GM23248 (cell line): ENCODE results near the gene ACER3.

ENCODE experiments used
- EZH2 ChIP-seq: fragments of 200-600 bp; sonication (generic); IDR thresholded peaks from 2 replicates; pipeline ENCODE4 v1.6.1; 2018; ENCODE audit warnings: antibody characterized with exemption, mild to moderate bottlenecking; ENCODE audit not compliant: insufficient read depth, poor library complexity, severe bottlenecking
- EZH2phosphoT487 ChIP-seq: fragments of 200-600 bp; sonication (generic); IDR thresholded peaks from 2 replicates; pipeline ENCODE4 v1.6.1; 2018; ENCODE audit warnings: antibody characterized with exemption, moderate library complexity, mild to moderate bottlenecking, low read depth; ENCODE audit not compliant: insufficient read depth

DNA sequence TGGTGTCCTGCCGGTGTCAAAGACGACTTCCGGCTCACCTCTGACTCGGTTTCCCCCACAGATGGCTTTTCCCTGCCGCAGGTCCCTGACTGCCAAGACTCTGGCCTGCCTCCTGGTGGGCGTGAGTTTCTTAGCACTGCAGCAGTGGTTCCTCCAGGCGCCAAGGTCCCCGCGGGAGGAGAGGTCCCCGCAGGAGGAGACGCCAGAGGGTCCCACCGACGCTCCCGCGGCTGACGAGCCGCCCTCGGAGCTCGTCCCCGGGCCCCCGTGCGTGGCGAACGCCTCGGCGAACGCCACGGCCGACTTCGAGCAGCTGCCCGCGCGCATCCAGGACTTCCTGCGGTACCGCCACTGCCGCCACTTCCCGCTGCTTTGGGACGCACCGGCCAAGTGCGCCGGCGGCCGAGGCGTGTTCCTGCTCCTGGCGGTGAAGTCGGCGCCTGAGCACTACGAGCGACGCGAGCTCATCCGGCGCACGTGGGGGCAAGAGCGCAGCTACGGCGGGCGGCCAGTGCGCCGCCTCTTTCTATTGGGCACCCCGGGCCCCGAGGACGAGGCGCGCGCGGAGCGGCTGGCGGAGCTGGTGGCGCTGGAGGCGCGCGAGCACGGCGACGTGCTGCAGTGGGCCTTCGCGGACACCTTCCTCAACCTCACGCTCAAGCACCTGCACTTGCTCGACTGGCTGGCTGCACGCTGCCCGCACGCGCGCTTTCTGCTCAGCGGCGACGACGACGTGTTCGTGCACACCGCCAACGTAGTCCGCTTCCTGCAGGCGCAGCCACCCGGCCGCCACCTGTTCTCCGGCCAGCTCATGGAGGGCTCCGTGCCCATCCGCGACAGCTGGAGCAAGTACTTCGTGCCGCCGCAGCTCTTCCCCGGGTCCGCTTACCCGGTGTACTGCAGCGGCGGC, 179.0 kb downstream of the ACER3 start:
- no peak for TF ChIP-seq EZH2
- TF ChIP-seq EZH2phosphoT487 = no peak
